AG09319 (cell line): ENCODE data around the gene INPP1.

Experiments used
- DNase-seq: peaks from one replicate; pipeline ENCODE4 v3.0.0-alpha.2; 2010; ENCODE audit warnings: low read depth; ENCODE audit errors: extremely low read depth
- TF ChIP-seq, protein P1 (sequence below): IDR thresholded peaks from 2 replicates; pipeline ENCODE4 v1.5.1; 2011; ENCODE audit warnings: low read depth, mild to moderate bottlenecking, inconsistent platforms, low read length, moderate library complexity

INPP1 gene

DNA sequence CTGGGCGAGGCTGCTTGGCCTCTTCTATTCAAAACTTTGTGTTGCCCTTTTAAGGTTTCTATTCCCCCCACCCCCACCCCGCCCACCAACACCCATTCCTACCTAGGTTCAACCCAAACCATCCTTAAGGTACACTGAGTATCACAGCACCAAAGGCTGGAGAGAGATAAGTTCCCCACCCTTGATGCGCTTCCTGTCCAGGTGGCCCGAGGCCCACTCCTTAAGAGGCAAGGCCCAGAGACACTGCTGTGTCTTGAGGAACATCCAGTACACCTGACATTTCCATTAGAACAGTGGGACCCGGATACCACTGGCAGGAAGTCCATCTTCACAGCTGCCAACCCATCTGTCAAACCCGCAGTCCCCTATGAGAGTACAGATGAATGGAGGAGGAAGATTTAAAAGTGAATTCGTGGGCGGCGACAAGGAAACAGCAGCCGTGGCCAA lies 277 bp upstream of the INPP1 start:
- no peak for DNase-seq
- TF ChIP-seq, protein P1, sequence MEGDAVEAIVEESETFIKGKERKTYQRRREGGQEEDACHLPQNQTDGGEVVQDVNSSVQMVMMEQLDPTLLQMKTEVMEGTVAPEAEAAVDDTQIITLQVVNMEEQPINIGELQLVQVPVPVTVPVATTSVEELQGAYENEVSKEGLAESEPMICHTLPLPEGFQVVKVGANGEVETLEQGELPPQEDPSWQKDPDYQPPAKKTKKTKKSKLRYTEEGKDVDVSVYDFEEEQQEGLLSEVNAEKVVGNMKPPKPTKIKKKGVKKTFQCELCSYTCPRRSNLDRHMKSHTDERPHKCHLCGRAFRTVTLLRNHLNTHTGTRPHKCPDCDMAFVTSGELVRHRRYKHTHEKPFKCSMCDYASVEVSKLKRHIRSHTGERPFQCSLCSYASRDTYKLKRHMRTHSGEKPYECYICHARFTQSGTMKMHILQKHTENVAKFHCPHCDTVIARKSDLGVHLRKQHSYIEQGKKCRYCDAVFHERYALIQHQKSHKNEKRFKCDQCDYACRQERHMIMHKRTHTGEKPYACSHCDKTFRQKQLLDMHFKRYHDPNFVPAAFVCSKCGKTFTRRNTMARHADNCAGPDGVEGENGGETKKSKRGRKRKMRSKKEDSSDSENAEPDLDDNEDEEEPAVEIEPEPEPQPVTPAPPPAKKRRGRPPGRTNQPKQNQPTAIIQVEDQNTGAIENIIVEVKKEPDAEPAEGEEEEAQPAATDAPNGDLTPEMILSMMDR, result no peak

GRCh38 chr2:190344276-190344827 lies 963 bp downstream of the INPP1 start:
- DNase-seq, result no peak
- TF ChIP-seq, protein P1, result peak; percentile 45

DNA sequence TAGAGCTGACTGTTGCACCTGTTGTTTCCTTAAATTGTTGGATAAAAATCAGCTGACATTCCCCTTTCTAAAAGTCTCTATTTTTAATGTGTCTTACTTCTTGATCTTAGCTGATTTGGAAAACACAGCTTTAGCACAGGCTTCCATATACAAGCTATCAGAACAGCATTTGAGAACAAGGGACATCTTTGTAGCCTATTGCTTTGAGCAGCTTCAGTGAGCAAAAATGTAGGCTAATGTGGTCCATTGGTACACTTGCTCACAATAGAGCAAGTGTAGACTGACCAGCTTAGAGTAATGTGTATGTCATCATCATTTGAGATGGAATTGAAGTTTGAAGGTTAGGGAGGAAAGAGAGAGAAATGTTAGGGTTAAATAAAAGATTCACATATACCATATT lies 7.0 kb downstream of the INPP1 start:
- no peak for DNase-seq
- TF ChIP-seq, protein P1, result no peak

- TF ChIP-seq, protein P1, result no peak
- DNase-seq, result no peak
Observed at GRCh38 chr2:190351955-190352354, 8.6 kb downstream of the INPP1 start.

DNA sequence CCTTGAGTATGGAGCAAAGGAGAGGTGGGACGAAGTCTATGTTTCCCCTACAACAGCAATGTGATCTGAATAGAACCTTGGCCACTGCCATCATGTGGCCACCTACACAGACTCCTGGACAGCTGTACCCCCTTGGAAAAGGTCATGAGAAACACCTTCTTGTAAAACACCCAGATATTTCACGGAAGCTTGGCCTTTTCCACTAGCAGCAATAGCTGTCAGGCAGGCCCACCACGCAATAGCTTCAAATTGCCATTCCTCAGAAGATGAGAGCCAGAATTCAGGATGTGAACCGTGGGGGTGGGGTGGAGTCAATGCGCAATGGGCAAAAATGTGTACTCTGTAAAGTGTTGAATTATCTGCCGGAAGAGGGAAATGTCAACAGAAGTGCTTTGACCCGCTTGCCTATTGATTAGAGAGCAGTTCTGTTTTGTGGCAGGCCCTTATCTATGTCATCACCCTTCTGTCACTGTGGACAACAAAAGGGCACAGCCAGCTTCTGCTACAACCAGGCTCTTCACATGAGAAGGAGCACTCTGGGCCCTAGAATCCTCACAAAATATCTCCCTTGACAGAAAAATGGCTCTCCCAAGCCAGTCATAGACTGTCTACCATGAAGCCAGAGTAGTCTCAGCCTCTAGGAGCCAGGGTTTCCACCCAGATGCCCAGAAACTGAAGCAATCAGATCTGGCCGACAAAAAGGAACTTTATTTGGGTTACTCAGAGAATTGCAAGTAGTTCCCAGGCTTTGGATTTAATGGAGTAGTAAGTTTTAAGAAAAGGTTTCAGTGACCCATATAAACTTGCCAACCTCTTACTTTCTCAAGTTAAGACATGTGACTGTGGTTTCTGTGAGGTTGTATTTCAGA lies 9.5 kb downstream of the INPP1 start:
- TF ChIP-seq, protein P1, result no peak
- peak; percentile 27 for DNase-seq

GRCh38 chr2:190353537-190353899 lies 10.1 kb downstream of the INPP1 start:
- no peak for DNase-seq
- TF ChIP-seq, protein P1, result no peak

DNA sequence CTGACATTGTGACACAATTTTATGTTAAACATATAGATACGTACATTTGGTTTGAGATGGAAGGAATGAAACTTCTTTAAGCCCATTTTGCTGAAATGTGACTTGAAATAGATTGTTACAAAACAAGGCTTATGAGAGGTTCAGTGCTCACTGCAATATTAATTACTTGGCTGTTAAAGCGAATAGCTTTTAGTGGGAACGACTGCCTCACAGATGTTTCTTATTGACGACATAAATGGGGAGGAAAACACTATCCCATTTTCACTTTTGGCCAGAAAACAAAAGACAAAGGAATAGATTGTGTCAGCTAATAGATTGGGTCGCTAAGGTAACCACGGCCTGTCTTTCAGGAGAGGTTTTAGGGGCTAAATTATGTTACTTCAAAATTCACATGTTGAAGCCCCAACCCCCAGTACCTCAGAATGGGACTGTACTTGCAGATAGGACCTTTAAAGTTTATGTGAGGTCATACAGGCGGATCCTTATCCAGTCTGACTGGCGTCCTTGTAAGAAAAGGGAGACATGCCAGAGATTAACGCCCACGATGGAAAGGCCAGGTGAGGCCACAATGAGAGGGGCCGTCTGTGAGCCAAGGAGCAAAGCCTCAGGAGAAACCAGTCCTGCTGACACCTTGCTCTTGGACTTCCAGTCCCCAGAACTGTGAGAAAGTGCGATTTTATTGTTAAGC lies 10.8 kb downstream of the INPP1 start:
- DNase-seq, result no peak
- TF ChIP-seq, protein P1, result no peak
